K562 (cell line): ENCODE measurements around the gene FRMD1. TPM values are rescaled to one million over a fixed set of nuclear protein-coding genes. Genes with fewer than 3 reads are reported as not detected.

ENCODE experiments used
- ATAC-seq: fragments of 200-7000 bp; cut with Tn5 transposase; 3 replicates; pipeline ENCODE4 v1.9.1; 2020; ENCODE audit warnings: moderate library complexity
- BruUV-seq: library from RNA; stranded (reverse); fragments of 400-500 nt; replicated peaks from 2 replicates; lab custom pipeline; 2021; lab: Mats Ljungman, UMichigan
- CTCF ChIA-PET: fragments of 300-600 bp; formaldehyde crosslinking; extraction: SDS; loops from one replicate; lab custom pipeline; 2021; ENCODE audit warnings: low intra/inter-chr PET ratio; lab: Yijun Ruan, JAX
- POLR2A ChIA-PET: fragments of 300-600, 350-650 bp; sonication (Branson Sonifier 250); formaldehyde crosslinking; extraction: SDS; loops from one replicate; lab custom pipeline; 2021; ENCODE audit warnings: antibody characterized with exemption, inconsistent platforms; lab: Yijun Ruan, JAX
- DNase-seq, 4 experiments: peaks; one replicate each; pipeline versions ENCODE4 v3.0.0 to v3.0.0-alpha.2; 2011 to 2018; ENCODE audit warnings: low spot score in 3 of 4, mixed read lengths in 3 of 4; ENCODE audit errors: extremely low read depth in 1 of 4
- FAIRE-seq: peaks from 2 replicates; lab custom pipeline; 2011; peaks lifted over from hg19 to GRCh38; lab: Jason Lieb, UNC
- H2AFZ ChIP-seq: 2 replicates; pipeline ENCODE4 v1.6.0; 2011; ENCODE audit warnings: low read depth, low read length, control low read depth, inconsistent platforms
- H3K27ac ChIP-seq: fragments of 200-600 bp; 3 replicates; pipeline ENCODE4 v1.8.0; 2011; ENCODE audit warnings: low read depth, mild to moderate bottlenecking, control low read depth, inconsistent platforms, low read length, moderate library complexity, mixed read lengths; ENCODE audit errors: extremely low read depth
- H3K27me3 ChIP-seq, 2 experiments: fragments of 300-600 bp in 1 of 2; 2 replicates in 1 of 2; 3 replicates in 1 of 2; pipeline versions ENCODE4 v1.6.0 to v1.8.0; 2011; ENCODE audit warnings: inconsistent platforms in 2 of 2, low read length in 2 of 2, mild to moderate bottlenecking in 1 of 2, mixed read lengths in 1 of 2, moderate library complexity in 1 of 2; ENCODE audit not compliant: control insufficient read depth in 2 of 2, insufficient read depth in 2 of 2
- H3K36me3 ChIP-seq: fragments of 300-600 bp; 3 replicates; pipeline ENCODE4 v1.8.0; 2011; ENCODE audit warnings: mild to moderate bottlenecking, low read length, inconsistent platforms; ENCODE audit not compliant: control insufficient read depth, insufficient read depth
- H3K4me1 ChIP-seq, 2 experiments: fragments of 200-600 bp in 1 of 2; replicated peaks in 1 of 2; 2 replicates in 1 of 2; 3 replicates in 1 of 2; pipeline versions ENCODE4 v1.5.1 to v1.8.0; 2011; ENCODE audit warnings: inconsistent platforms in 2 of 2, low read length in 2 of 2, mild to moderate bottlenecking in 1 of 2, mixed read lengths in 1 of 2, moderate library complexity in 1 of 2; ENCODE audit not compliant: control insufficient read depth in 2 of 2, insufficient read depth in 2 of 2
- H3K4me2 ChIP-seq: 2 replicates; pipeline ENCODE4 v1.6.1; 2011; ENCODE audit warnings: low read length, control low read depth, inconsistent platforms, mixed read lengths; ENCODE audit not compliant: insufficient read depth
- H3K4me3 ChIP-seq: fragments of 200-600 bp; sonication (generic), shearing (Covaris generic); 2 replicates; pipeline ENCODE4 v1.5.1; 2016; ENCODE audit warnings: control low read depth, inconsistent platforms
- H3K79me2 ChIP-seq: fragments of 200-600 bp; 3 replicates; pipeline ENCODE4 v1.8.0; 2011; ENCODE audit warnings: low read length, inconsistent platforms; ENCODE audit not compliant: control insufficient read depth, insufficient read depth
- H3K9ac ChIP-seq, 2 experiments: 2 replicates each; pipeline versions ENCODE4 v1.6.0 to v1.6.1; 2011; ENCODE audit warnings: low read depth in 2 of 2, low read length in 2 of 2, control low read depth in 1 of 2, inconsistent platforms in 1 of 2, mild to moderate bottlenecking in 1 of 2, mixed read lengths in 1 of 2; ENCODE audit not compliant: insufficient read depth in 1 of 2
- H3K9me1 ChIP-seq: one replicate; pipeline ENCODE4 v1.6.0; 2011; ENCODE audit warnings: inconsistent platforms, mild to moderate bottlenecking, low read length, moderate library complexity; ENCODE audit not compliant: control insufficient read depth, insufficient read depth
- H3K9me3 ChIP-seq: replicated peaks from 2 replicates; pipeline ENCODE4 v1.5.1; 2011; ENCODE audit warnings: low read depth, low read length, inconsistent platforms; ENCODE audit not compliant: control insufficient read depth, insufficient read depth
- H4K20me1 ChIP-seq: replicated peaks from 2 replicates; pipeline ENCODE4 v1.6.1; 2011; ENCODE audit warnings: low read length, inconsistent platforms, mixed read lengths; ENCODE audit not compliant: control insufficient read depth, insufficient read depth
- FOXJ3 ChIP-seq: sonication (generic); formaldehyde crosslinking; IDR thresholded peaks from 2 replicates; pipeline ENCODE4 v1.4.0; 2020; ENCODE audit warnings: mild to moderate bottlenecking, missing genetic modification reagents
- KDM2B ChIP-seq: fragments of 250-450 bp; sonication (Bioruptor Pico); IDR thresholded peaks from 2 replicates; pipeline ENCODE4 v1.8.0; 2021; ENCODE audit warnings: mild to moderate bottlenecking, moderate library complexity
- MCM3 ChIP-seq: fragments of 450-650 bp; IDR thresholded peaks from 2 replicates; pipeline ENCODE4 v1.6.1; 2016
- MNT ChIP-seq, 2 experiments: fragments of 450-650 bp; conservative IDR thresholded peaks; 2 replicates each; pipeline ENCODE4 v1.6.1; 2017; ENCODE audit warnings: mild to moderate bottlenecking in 2 of 2, moderate library complexity in 2 of 2
- ZNF778 ChIP-seq: fragments of 450-650 bp; formaldehyde crosslinking; IDR thresholded peaks from 2 replicates; pipeline ENCODE4 v1.4.0; 2020; ENCODE audit warnings: mild to moderate bottlenecking, moderate library complexity
- ZNF79 ChIP-seq: fragments of 250-450 bp; sonication (Bioruptor Pico); IDR thresholded peaks from 2 replicates; pipeline ENCODE4 v1.4.0; 2020; ENCODE audit warnings: low read depth, mild to moderate bottlenecking, moderate library complexity
- WGBS: fragments of 100-300 bp; shearing (Covaris generic); methylation state at CpG from one replicate; pipeline ENCODE4 v1.1.6; 2016; ENCODE audit warnings: low coverage, mixed read lengths; ENCODE audit not compliant: insufficient coverage; ENCODE audit errors: missing lambda C conversion rate; 5-methylcytosine and 5-hydroxymethylcytosine counted together
- in situ Hi-C: fragments of 300-500 bp; cut with MboI; formaldehyde crosslinking; loops from 4 replicates; pipeline ENCODE4 v1.15.0; 2018; ENCODE audit warnings: inconsistent platforms, mixed read lengths
- intact Hi-C: fragments of 100-400 bp; cut with micrococcal nuclease; formaldehyde crosslinking; loops from 2 replicates; pipeline ENCODE4 v1.14.2; 2022
- polyA plus RNA-seq, 8 experiments: library from polyadenylated mRNA; depleted of rRNA in 4 of 8; stranded (reverse) in 5 of 8; unstranded in 3 of 8; fragments of >200 nt; fragmentation: Nextera tagmentation in 2 of 8; fragmentation: Illumina TruSeq in 1 of 8; extraction: Ambion mirVana in 2 of 8; extraction: Trizol in 1 of 8; gene quantifications; 2 replicates each; pipeline versions ENCODE4 v1.2.1 to v1.2.3, GENCODE V29; 2011 to 2014; ENCODE audit warnings: inconsistent platforms in 1 of 8, missing spikeins in 1 of 8
- total RNA-seq, 7 experiments: library from RNA; depleted of rRNA in 6 of 7; stranded (reverse); fragments of >200 nt in 6 of 7; fragmentation: Illumina TruSeq in 2 of 7; extraction: Trizol in 2 of 7; gene quantifications; 2 replicates each; pipeline versions ENCODE4 v1.2.1 to v1.2.3, GENCODE V29; 2011 to 2021; ENCODE audit warnings: low replicate concordance in 1 of 7
- TF ChIP-seq, protein P1 (sequence below): sonication (generic); formaldehyde crosslinking; IDR thresholded peaks from 2 replicates; pipeline ENCODE4 v1.8.0; 2022; ENCODE audit warnings: mild to moderate bottlenecking, low read depth, missing genetic modification reagents
- TF ChIP-seq, protein P2 (sequence below): fragments of 250-450 bp; sonication (Bioruptor Pico); IDR thresholded peaks from 2 replicates; pipeline ENCODE4 v1.5.0; 2021
- TF ChIP-seq, protein P3 (sequence below): fragments of 250-450 bp; sonication (Bioruptor Pico); IDR thresholded peaks from 2 replicates; pipeline ENCODE4 v1.4.0; 2020; ENCODE audit warnings: mild to moderate bottlenecking, moderate library complexity

FRMD1 gene
- total and polyA plus RNA-seq, 9 of the 15 experiments (the other 6 are each of a cell fraction or from before 2014, with no cell fraction given) = 0.01 to 0.04 (median 0.01) TPM; not detected in 6

DNA sequence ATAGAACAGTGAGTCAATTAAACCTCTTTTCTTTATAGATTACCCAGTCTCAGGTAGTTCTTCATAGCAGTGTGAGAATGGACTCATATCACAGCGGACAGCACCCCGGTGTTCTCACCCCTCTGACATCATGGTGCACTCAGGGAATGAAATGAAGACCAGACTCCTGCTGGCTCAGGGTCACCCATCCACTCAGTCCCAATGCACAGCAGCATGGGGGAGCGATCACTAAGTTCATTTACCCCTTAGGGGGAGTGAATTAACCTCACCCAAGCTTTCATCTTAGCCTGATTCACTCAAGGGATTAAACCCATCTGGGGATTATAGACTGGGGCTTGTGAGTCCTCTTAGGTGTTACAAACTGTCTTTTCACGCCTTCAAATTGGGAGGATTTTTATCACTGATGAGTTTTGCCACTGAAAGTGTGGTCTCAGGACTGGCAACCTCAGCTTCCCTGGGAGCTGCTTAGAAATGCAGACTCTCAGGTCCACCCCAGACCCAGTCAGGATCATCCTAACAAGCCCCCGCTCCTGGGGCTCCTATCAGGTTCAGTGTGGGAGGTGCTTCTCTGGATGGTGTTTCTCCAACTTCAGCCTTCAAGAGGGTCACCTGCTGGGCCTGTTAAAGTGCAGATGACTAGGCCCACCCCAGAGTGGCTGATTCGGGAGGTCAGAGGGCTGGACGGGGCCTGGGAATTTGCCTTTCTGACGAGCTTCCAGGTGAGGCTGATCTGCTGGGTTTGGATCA, 44.3 kb upstream of the FRMD1 start:
- H3K4me1 ChIP-seq = no peaks in the 10 kb centered on the region
- H3K4me3 ChIP-seq = no peak overlapping the region
- TF ChIP-seq ZNF778 = no peak
- TF ChIP-seq, protein P1, sequence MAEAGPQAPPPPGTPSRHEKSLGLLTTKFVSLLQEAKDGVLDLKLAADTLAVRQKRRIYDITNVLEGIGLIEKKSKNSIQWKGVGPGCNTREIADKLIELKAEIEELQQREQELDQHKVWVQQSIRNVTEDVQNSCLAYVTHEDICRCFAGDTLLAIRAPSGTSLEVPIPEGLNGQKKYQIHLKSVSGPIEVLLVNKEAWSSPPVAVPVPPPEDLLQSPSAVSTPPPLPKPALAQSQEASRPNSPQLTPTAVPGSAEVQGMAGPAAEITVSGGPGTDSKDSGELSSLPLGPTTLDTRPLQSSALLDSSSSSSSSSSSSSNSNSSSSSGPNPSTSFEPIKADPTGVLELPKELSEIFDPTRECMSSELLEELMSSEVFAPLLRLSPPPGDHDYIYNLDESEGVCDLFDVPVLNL (CRISPR knock-in tag) = no peak
- no peak for ATAC-seq
- H3K4me2 ChIP-seq = no peak overlapping the region
- no peak for FAIRE-seq
- H3K9ac ChIP-seq = no peak overlapping the region
- intact Hi-C loops (no loop called here), in situ Hi-C loops (no loop called here)
- H3K9me3 ChIP-seq = no peaks in the 10 kb centered on the region
- CTCF ChIA-PET = no interaction called here
- H3K27me3 ChIP-seq = peaks cover 32 to 81% of the 10 kb centered on the region in 2 experiments
- no peak for DNase-seq
- POLR2A ChIA-PET = interaction anchor here (0.8 kb wide), 1 partner anchor 96 kb away, joined by 3 read pairs; no protein-coding TSS in a partner anchor
- 2% methylated on average over 8 of the region's 8 CpGs for WGBS
- no peaks in the 10 kb centered on the region; the same call in 1 of the 2 replicates for H4K20me1 ChIP-seq
- no TSS peak for BruUV-seq
- no peaks in the 10 kb centered on the region for H3K79me2 ChIP-seq
- H3K9me1 ChIP-seq = no peaks in the 10 kb centered on the region
- no peak overlapping the region for H3K27ac ChIP-seq
- no peaks in the 10 kb centered on the region for H3K36me3 ChIP-seq
- H2AFZ ChIP-seq = no peak overlapping the region

DNA sequence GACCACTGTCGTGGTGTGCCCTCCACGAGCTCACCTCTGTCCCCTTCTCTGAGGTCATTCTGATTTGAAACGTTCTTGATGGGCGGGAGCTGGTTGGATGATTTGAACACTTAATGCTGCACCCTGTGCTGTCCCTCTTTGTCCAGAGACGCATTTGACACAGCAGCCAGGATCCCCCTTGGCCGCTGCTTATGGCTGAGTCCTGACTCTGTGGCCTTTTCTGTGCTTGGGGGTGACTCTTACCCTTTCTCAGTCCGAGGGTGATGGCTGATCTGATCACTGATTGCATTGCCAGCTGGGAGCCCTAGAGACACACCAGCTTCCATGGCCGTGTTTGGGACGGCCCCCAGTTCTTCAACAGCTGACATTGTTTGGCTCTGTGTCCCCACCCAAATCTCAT, 43.5 kb upstream of the FRMD1 start:
- Histone ChIP-seq H3K9ac (no peak overlapping the region), H3K79me2 (no peaks in the 10 kb centered on the region), H3K9me3 (no peaks in the 10 kb centered on the region), H3K4me1 (no peaks in the 10 kb centered on the region), H2AFZ (no peak overlapping the region), H3K4me2 (no peak overlapping the region), H4K20me1 (no peaks in the 10 kb centered on the region; the same call in 1 of the 2 replicates), H3K27ac (no peak overlapping the region), H3K9me1 (no peaks in the 10 kb centered on the region), H3K4me3 (no peak overlapping the region), H3K36me3 (no peaks in the 10 kb centered on the region), H3K27me3 (peaks cover 27 to 73% of the 10 kb centered on the region in 2 experiments)
- DNase-seq = no peak
- no TSS peak for BruUV-seq
- WGBS = 2% methylated on average over 9 of the region's 9 CpGs
- POLR2A ChIA-PET = no interaction called here
- ATAC-seq = no peak
- in situ Hi-C loops = no loop called here
- CTCF ChIA-PET = no interaction called here
- intact Hi-C loops = no loop called here
- FAIRE-seq = no peak
- TF ChIP-seq MCM3 = no peak
- TF ChIP-seq, protein P2, sequence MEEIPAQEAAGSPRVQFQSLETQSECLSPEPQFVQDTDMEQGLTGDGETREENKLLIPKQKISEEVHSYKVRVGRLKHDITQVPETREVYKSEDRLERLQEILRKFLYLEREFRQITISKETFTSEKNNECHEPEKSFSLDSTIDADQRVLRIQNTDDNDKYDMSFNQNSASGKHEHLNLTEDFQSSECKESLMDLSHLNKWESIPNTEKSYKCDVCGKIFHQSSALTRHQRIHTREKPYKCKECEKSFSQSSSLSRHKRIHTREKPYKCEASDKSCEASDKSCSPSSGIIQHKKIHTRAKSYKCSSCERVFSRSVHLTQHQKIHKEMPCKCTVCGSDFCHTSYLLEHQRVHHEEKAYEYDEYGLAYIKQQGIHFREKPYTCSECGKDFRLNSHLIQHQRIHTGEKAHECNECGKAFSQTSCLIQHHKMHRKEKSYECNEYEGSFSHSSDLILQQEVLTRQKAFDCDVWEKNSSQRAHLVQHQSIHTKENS (CRISPR knock-in tag) = no peak
- TF ChIP-seq KDM2B (CRISPR knock-in tag) = no peak
- no peak for TF ChIP-seq FOXJ3
- TF ChIP-seq, protein P3, sequence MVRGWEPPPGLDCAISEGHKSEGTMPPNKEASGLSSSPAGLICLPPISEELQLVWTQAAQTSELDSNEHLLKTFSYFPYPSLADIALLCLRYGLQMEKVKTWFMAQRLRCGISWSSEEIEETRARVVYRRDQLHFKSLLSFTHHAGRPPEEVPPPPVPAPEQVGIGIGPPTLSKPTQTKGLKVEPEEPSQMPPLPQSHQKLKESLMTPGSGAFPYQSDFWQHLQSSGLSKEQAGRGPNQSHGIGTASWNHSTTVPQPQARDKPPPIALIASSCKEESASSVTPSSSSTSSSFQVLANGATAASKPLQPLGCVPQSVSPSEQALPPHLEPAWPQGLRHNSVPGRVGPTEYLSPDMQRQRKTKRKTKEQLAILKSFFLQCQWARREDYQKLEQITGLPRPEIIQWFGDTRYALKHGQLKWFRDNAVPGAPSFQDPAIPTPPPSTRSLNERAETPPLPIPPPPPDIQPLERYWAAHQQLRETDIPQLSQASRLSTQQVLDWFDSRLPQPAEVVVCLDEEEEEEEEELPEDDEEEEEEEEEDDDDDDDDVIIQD (CRISPR knock-in tag) = no peak
- TF ChIP-seq MNT (conservative IDR thresholded peaks at IDR 0.05) = no peak
- TF ChIP-seq ZNF79 (CRISPR knock-in tag) = no peak
